Thyroid gland (tissue), 4 donors: ENCODE measurements around the gene F8A1. TPM values are rescaled to one million over a fixed set of nuclear protein-coding genes. Genes with fewer than 3 reads are reported as not detected.
"Not testable (repeated sequence)": the region's sequence is repeated elsewhere in the genome, so short reads cannot be mapped to it uniquely, and the experiment has no call there.

Experiments
- DNase-seq, 2 donors: peaks; one replicate each; pipeline ENCODE4 v3.0.0-alpha.2; 2019
- H3K27ac ChIP-seq, 3 donors: fragments of 200-600 bp; sonication (generic); 1 replicate in 2 of 3; 2 replicates in 1 of 3; pipeline ENCODE4 v1.5.1; 2016 to 2019; ENCODE audit warnings: mild to moderate bottlenecking in 1 of 3, moderate library complexity in 1 of 3
- H3K27me3 ChIP-seq: fragments of 200-600 bp; sonication (generic); one replicate; pipeline ENCODE4 v1.5.1; 2019
- H3K36me3 ChIP-seq, 2 donors: fragments of 200-600 bp; sonication (generic); one replicate each; pipeline ENCODE4 v1.5.1; 2016 to 2019
- H3K4me1 ChIP-seq, 2 donors: fragments of 200-600 bp; sonication (generic); one replicate each; pipeline ENCODE4 v1.5.1; 2017 to 2019
- H3K4me3 ChIP-seq, 3 donors: fragments of 200-600 bp; sonication (generic); replicated peaks in 1 of 3; 1 replicate in 2 of 3; 2 replicates in 1 of 3; pipeline ENCODE4 v1.5.1; 2016; ENCODE audit warnings: mild to moderate bottlenecking in 1 of 3
- H3K9me3 ChIP-seq: fragments of 200-600 bp; sonication (generic); one replicate; pipeline ENCODE4 v1.5.1; 2017
- CTCF ChIP-seq, 6 experiments: fragments of 200-600 bp in 3 of 6; fragments of 450-650 bp in 3 of 6; sonication (generic) in 3 of 6; IDR thresholded peaks; one replicate each; pipeline ENCODE4 v1.5.1; 2016 to 2019; ENCODE audit warnings: antibody characterized with exemption in 6 of 6, mild to moderate bottlenecking in 2 of 6, inconsistent platforms in 1 of 6, moderate library complexity in 1 of 6
- POLR2A ChIP-seq, 2 donors: fragments of 450-650 bp; IDR thresholded peaks; one replicate each; pipeline ENCODE4 v1.6.1; 2017; ENCODE audit warnings: antibody characterized with exemption in 2 of 2, mild to moderate bottlenecking in 2 of 2, moderate library complexity in 1 of 2
- WGBS, 2 donors: methylation state at CpG; one replicate each; pipeline ENCODE4 v1.1.5; 2017; 5-methylcytosine and 5-hydroxymethylcytosine counted together
- intact Hi-C: fragments of 100-400 bp; cut with DNase I; formaldehyde crosslinking; loops from one replicate; pipeline ENCODE4 v1.15.1; 2023
- total RNA-seq, 4 donors: library from RNA; depleted of rRNA; stranded (reverse); fragments of >200 nt; gene quantifications; one replicate each; pipeline ENCODE4 v1.2.3, GENCODE V29; 2016

F8A1 gene
- 10 to 100 TPM in 2 of 4 donors, 1 to 10 TPM in 1, not detected in 1; 1.1 to 34.3 (median 13.3) TPM for total RNA-seq

GRCh38 chrX:154886069-154886788 lies at the start of gene F8A1:
F8A1 (plus strand) TSS chrX:154886355; CDS start chrX:154886375, 20 bp downstream.
- H3K27ac ChIP-seq, intact Hi-C loops, H3K36me3 ChIP-seq, H3K4me3 ChIP-seq, H3K9me3 ChIP-seq, H3K27me3 ChIP-seq, H3K4me1 ChIP-seq: not testable (repeated sequence)
- DNase-seq: peak in 1 of 2 donors; percentile 42
- no CpG with 5 or more reads among the region's 91 CpGs for WGBS, 2 donors

DNA sequence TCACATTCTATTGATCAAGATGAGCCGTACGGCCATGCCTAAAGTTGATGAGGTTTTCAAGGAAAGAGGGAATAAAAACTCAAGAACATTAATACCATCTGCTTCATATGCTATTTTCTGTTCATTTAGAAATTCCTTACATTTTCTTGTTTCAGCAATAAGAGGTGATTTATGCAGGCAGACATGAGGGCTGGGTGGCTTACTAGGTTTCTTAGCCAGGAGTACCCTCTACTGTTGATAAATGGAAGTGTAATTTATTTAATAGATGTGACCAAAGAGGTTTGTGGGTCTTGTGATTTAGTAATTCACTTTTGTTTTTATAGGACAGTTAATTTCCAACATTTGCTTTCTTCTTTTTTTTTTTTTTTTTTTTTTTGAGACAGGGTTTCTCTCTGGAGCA lies 45.3 kb upstream of the F8A1 start:
- TF ChIP-seq POLR2A (IDR thresholded peaks at IDR 0.05) (no peak), CTCF (IDR thresholded peaks at IDR 0.05) (peak in 4 of 6 experiments; percentile 45 to 68 (median 55))
- Histone ChIP-seq H3K4me1 (no peaks in the 10 kb centered on the region), H3K27ac (no peak overlapping the region), H3K36me3 (no peaks in the 10 kb centered on the region), H3K4me3 (no peak overlapping the region), H3K27me3 (no peaks in the 10 kb centered on the region), H3K9me3 (no peaks in the 10 kb centered on the region)
- WGBS, 2 donors: 87 to 89% methylated on average over 2 of the region's 2 CpGs
- DNase-seq: peak in 1 of 2 donors; percentile 3
- intact Hi-C loops: no loop called here

- H3K9me3 ChIP-seq: no peaks in the 10 kb centered on the region
- DNase-seq: no peak
- H3K4me3 ChIP-seq: no peak overlapping the region
- TF ChIP-seq CTCF (IDR thresholded peaks at IDR 0.05): no peak
- no peak for TF ChIP-seq POLR2A (IDR thresholded peaks at IDR 0.05)
- H3K27ac ChIP-seq: no peak overlapping the region
- H3K36me3 ChIP-seq: no peaks in the 10 kb centered on the region
- no peaks in the 10 kb centered on the region for H3K27me3 ChIP-seq
- WGBS, 2 donors: 95 to 100% methylated on average over 1 of the region's 1 CpG
- no peaks in the 10 kb centered on the region for H3K4me1 ChIP-seq
- intact Hi-C loops: no loop called here
Observed at GRCh38 chrX:154850957-154851611, 35.1 kb upstream of the F8A1 start.

DNA sequence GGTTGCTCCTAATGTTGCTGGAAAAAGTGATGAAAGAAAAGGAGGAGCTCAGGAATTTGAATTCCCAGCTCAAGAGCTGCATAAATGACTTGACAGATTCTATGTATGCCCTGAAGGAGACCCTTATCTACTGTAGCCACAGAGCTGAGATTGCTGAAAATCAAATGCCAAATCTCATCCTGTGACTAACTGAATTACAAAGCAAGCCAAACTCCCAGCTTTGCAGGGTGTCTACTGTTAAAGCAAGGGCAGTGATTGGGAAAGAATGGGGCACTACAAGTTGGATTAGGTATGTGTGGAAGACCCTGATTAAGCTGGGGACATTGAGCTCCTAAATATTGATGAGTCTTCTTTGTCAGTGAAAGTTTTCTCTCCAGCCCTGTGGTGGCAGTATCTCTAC lies 30.9 kb upstream of the F8A1 start:
- Histone ChIP-seq H3K9me3 (no peaks in the 10 kb centered on the region), H3K27me3 (no peaks in the 10 kb centered on the region), H3K27ac (no peak overlapping the region), H3K36me3 (no peaks in the 10 kb centered on the region), H3K4me1 (no peaks in the 10 kb centered on the region), H3K4me3 (no peak overlapping the region)
- DNase-seq: no peak
- no peak for TF ChIP-seq POLR2A (IDR thresholded peaks at IDR 0.05)
- TF ChIP-seq CTCF (IDR thresholded peaks at IDR 0.05): no peak
- intact Hi-C loops: no loop called here

DNA sequence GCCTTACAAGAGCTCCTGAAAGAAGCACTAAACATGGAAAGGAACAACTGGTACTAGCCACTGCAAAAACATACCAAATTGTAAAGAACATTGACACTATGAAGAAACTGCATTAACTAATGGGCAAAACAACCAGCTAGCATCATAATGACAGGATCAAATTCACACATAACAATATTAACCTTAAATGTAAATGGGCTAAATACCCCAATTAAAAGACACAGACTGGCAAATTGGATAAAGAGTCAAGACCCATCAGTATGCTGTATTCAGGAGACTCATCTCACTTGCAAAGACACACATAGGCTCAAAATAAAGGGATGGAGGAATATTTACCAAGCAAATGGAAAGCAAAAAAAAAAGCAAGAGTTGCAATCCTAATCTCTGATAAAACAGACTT lies 17.6 kb upstream of the F8A1 start:
- DNase-seq, H3K9me3 ChIP-seq, H3K27ac ChIP-seq, H3K4me1 ChIP-seq, H3K36me3 ChIP-seq, H3K27me3 ChIP-seq, H3K4me3 ChIP-seq, intact Hi-C loops: not testable (repeated sequence)

DNA sequence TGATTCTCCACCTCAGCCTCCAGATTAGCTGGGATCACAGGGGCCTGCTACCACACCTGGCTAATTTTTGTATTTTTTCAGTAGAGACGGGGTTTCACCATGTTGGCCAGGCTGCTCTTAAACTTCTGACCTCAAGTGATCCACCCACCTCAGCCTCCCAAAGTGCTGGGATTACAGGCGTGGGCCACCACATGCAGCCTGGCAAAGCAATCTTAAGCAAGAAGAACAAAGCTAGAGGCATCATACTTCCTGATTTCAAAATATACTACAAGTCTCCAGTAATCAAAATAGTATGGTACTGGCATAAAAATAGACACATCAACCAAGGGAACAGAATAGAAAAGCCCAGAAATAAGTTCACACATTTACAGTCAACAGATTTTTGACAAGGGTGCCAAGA lies 12.8 kb upstream of the F8A1 start:
- Histone ChIP-seq H3K27ac (no peak overlapping the region), H3K4me3 (no peak overlapping the region), H3K9me3 (no peaks in the 10 kb centered on the region), H3K36me3 (no peaks in the 10 kb centered on the region), H3K4me1 (no peaks in the 10 kb centered on the region), H3K27me3 (no peaks in the 10 kb centered on the region)
- 84 to 86% methylated on average over 2 of the region's 2 CpGs for WGBS, 2 donors
- DNase-seq: no peak
- intact Hi-C loops: no loop called here
- TF ChIP-seq CTCF (IDR thresholded peaks at IDR 0.05) (no peak), POLR2A (IDR thresholded peaks at IDR 0.05) (no peak)

DNA sequence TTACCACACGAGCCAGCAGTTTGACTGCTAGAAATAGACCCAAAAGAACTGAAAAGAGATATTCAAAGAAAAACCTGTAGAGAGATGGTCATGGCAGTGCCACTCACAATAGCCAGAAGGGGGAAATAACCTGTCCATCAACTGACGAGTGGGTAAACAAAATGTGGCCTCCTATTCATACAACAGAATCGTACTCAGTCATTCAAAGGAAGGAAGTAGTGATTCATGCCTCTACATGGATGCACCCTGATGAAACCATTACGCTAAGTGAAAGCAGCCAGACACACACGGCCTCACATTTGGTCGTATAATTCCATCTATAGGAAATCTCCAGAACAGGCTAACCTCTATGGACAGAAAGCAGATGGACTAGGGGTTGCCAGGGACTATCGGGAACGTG lies 2.1 kb upstream of the F8A1 start:
- no CpG with 5 or more reads among the region's 8 CpGs for WGBS, 2 donors
- DNase-seq, intact Hi-C loops, H3K27ac ChIP-seq, H3K4me1 ChIP-seq, H3K9me3 ChIP-seq, H3K27me3 ChIP-seq, H3K4me3 ChIP-seq, H3K36me3 ChIP-seq: not testable (repeated sequence)

- WGBS, 2 donors: no CpG with 5 or more reads among the region's 33 CpGs
- H3K27me3 ChIP-seq, H3K4me1 ChIP-seq, H3K9me3 ChIP-seq, DNase-seq, H3K27ac ChIP-seq, intact Hi-C loops, H3K36me3 ChIP-seq, H3K4me3 ChIP-seq: not testable (repeated sequence)
Observed at GRCh38 chrX:154885057-154885456, 1.1 kb upstream of the F8A1 start.

DNA sequence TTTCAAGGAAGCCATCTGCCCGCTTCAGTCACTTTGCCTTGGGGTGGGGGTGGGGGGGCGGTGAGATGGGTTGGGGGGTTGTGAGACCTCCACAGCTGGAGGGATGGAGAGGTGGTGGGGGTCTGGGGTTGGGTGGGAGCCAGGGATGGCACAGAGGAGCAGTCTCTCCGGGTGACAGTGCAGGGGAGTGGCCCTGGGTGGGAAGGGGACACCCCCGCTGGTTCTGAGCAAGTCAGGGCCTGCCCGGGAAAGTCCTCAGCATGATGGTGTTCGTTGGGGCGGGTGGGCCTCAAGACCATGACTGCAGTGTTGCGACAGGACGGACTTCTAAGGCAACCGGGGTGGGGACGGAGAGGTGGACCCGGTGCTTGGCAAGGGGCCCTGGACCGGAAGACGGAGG lies 606 bp upstream of the F8A1 start:
- H3K27me3 ChIP-seq, H3K4me3 ChIP-seq, H3K27ac ChIP-seq, H3K36me3 ChIP-seq, H3K9me3 ChIP-seq, DNase-seq, H3K4me1 ChIP-seq, intact Hi-C loops: not testable (repeated sequence)
- WGBS, 2 donors: no CpG with 5 or more reads among the region's 14 CpGs
